ENCODE results near the gene CIT. TPM values are rescaled to one million over a fixed set of nuclear protein-coding genes. Genes with fewer than 3 reads are reported as not detected.

CIT gene
- total and polyA plus RNA-seq, 9 donors = 0.39 to 3.6 (median 1.7) TPM

- H3K27me3 ChIP-seq = no peaks in the 10 kb centered on the region
- intact Hi-C loops (cut with DNase I) = no loop called here
- H3K4me1 ChIP-seq (ENCODE audit: insufficient read depth) = no peaks in the 10 kb centered on the region
- no peaks in the 10 kb centered on the region for H3K36me3 ChIP-seq
- H3K27ac ChIP-seq = no peak overlapping the region
- TF ChIP-seq POLR2A (IDR thresholded peaks at IDR 0.05) (no peak), EP300 (IDR thresholded peaks at IDR 0.05) (no peak)
- DNase-seq = no peak
- 87 to 91% (median 87%) methylated on average over 8 of the region's 8 CpGs for WGBS, 3 donors
- H3K9me3 ChIP-seq = no peaks in the 10 kb centered on the region
- no peak overlapping the region for H3K4me3 ChIP-seq
Measured at GRCh38 chr12:119857041-119857591, 20.0 kb downstream of the CIT start.

GRCh38 chr12:119850330-119850729 lies 26.8 kb downstream of the CIT start:
- WGBS, 3 donors = 91 to 95% (median 91%) methylated on average over 1 of the region's 1 CpG
- no peak overlapping the region for H3K4me3 ChIP-seq
- no peaks in the 10 kb centered on the region for H3K27me3 ChIP-seq
- intact Hi-C loops (cut with DNase I) = no loop called here
- no peaks in the 10 kb centered on the region for H3K4me1 ChIP-seq (ENCODE audit: insufficient read depth)
- no peak overlapping the region for H3K27ac ChIP-seq
- no peaks in the 10 kb centered on the region for H3K9me3 ChIP-seq
- no peak for DNase-seq
- H3K36me3 ChIP-seq = no peaks in the 10 kb centered on the region
- no peak for TF ChIP-seq EP300 (IDR thresholded peaks at IDR 0.05)
- no peak for TF ChIP-seq CTCF (IDR thresholded peaks at IDR 0.05)
- no peak for TF ChIP-seq POLR2A (IDR thresholded peaks at IDR 0.05)

- no peaks in the 10 kb centered on the region for H3K27me3 ChIP-seq
- no peaks in the 10 kb centered on the region for H3K4me1 ChIP-seq (ENCODE audit: insufficient read depth)
- no peak overlapping the region for H3K27ac ChIP-seq
- intact Hi-C loops (cut with DNase I) = no loop called here
- TF ChIP-seq EP300 (IDR thresholded peaks at IDR 0.05) (no peak), CTCF (IDR thresholded peaks at IDR 0.05) (no peak), POLR2A (IDR thresholded peaks at IDR 0.05) (no peak)
- no peaks in the 10 kb centered on the region for H3K36me3 ChIP-seq
- no peak overlapping the region for H3K4me3 ChIP-seq
- H3K9me3 ChIP-seq = no peaks in the 10 kb centered on the region
- WGBS, 3 donors = 67 to 72% (median 69%) methylated on average over 2 of the region's 2 CpGs
- no peak for DNase-seq
Measured at GRCh38 chr12:119843100-119843499, 34.0 kb downstream of the CIT start.

GRCh38 chr12:119842380-119842779 lies 34.7 kb downstream of the CIT start:
- Histone ChIP-seq H3K9me3 (no peaks in the 10 kb centered on the region), H3K36me3 (no peaks in the 10 kb centered on the region), H3K27ac (no peak overlapping the region), H3K27me3 (no peaks in the 10 kb centered on the region), H3K4me3 (no peak overlapping the region), H3K4me1 (ENCODE audit: insufficient read depth) (no peaks in the 10 kb centered on the region)
- no peak for DNase-seq
- 96 to 98% (median 97%) methylated on average over 1 of the region's 1 CpG for WGBS, 3 donors
- intact Hi-C loops (cut with DNase I) = no loop called here
- no peak for TF ChIP-seq POLR2A (IDR thresholded peaks at IDR 0.05)
- TF ChIP-seq EP300 (IDR thresholded peaks at IDR 0.05) = no peak
- no peak for TF ChIP-seq CTCF (IDR thresholded peaks at IDR 0.05)

GRCh38 chr12:119841433-119842210 lies 35.5 kb downstream of the CIT start:
- DNase-seq = no peak
- whole genome bisulfite sequencing, 3 donors = 92 to 96% (median 93%) methylated on average over 8 of the region's 8 CpGs
- Histone ChIP-seq H3K9me3 (no peaks in the 10 kb centered on the region), H3K27me3 (no peaks in the 10 kb centered on the region), H3K4me3 (no peak overlapping the region), H3K4me1 (ENCODE audit: insufficient read depth) (no peaks in the 10 kb centered on the region), H3K27ac (no peak overlapping the region), H3K36me3 (no peaks in the 10 kb centered on the region)
- intact Hi-C loops (cut with DNase I) = no loop called here
- TF ChIP-seq POLR2A (IDR thresholded peaks at IDR 0.05) (no peak), EP300 (IDR thresholded peaks at IDR 0.05) (no peak), CTCF (IDR thresholded peaks at IDR 0.05) (no peak)
